CD4-positive, alpha-beta T cell treated with Interleukin-17A for 4 hours (primary cell): Measurements from ENCODE around the gene SMARCD3.
A peak's percentile ranks its signal among the peaks of the same experiment; 100 is the strongest.

Experiments
- DNase-seq: peaks from one replicate; pipeline ENCODE4 v3.0.0-alpha.2; 2020; ENCODE audit warnings: mixed read lengths

SMARCD3 gene

DNA sequence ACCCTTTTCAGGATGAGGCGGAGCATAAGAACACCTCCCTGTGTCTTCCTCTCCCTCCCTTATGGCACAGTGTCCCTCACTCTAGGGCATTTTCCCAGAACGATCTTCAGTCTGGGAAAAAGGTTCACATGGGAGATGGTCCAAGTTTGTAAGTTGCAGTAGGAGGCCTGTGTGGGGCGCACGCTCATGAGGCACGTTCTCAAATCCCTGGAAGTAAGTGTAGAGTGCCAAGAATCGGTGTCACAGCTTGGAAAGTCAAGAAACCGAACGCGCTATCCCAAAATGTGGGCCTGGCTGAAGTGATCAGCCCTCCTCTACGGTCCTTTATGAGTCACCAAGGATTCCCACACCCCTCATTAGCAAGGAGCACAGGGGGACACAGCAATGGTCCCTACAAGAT lies 23.9 kb upstream of the SMARCD3 start:
- no peak for DNase-seq

DNA sequence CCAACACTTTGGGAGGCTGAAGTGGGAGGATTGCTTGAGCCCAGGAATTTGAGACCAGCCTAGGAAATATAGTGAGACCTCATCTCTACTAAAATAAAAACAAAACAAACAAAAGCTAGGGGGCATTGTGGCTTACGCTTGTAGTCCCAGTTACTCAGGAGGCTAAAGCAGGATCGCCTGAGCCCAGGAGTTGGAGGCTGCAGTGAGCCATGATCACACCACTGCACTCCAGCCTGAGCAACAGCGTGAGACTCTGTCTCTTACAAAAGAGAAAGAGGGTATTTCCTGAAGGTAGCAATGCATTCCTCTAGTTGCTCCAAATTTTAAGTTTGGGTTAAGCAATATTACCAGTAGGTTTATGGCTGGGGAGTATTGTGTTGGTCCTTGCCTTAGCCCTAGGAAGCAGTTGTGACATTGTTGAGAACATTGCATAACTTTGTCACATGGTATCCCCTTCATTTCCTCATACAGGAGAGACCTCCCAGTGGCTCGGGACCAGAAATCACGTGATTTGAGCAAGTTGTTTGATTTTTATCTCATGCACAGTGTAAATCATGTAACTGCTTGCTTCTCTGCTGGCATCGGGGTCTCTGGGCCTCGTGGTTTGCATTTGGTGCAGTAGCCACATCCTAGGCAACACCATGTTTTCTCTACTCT lies 23.3 kb upstream of the SMARCD3 start:
- DNase-seq = no peak

DNA sequence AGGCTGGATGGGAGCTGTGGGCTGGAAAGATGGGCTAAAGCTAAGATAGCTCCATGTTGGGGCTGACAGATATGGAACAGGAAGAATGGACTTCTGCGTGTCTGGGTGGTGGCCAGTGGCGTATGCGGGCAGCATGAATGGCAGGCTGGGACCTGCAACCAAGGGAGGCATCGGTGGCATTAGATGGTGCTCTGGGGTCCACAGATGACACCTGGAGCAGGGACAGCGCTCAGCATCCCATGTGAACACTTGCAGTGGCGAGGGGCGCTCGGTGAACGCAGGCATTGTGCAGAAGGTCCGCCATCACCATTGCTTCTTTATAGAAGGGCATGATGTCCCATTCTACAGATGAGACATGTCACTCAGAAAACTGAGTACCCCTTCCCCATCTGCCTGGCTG lies 21.0 kb upstream of the SMARCD3 start:
- DNase-seq = no peak

DNA sequence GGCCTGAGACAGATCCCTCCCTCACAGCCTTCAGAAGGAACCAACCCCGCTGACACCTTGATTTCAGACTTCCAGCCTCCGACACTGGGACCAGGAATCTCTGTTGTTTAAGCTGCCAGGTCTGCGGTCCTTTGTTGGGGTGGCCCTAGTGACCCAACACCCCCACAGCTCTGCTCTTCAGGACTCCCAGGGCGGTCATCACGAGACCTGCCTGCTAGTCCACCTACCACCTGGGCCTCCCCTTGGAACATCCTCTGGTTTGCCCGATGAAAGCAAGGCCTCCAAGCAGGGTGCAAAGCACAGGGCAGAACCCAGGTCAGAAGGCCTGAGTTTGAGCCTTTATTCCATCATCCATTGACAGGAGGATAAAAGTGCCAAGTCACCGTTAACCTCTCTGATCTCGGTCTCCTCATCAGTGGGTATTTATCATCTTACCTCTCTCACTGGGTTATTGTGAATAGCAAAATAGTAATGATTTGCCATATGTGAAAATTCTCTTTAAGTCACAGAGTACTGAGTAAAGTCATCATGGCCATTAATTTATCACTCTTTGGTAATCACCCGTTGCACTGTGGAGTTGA lies 16.9 kb upstream of the SMARCD3 start:
- DNase-seq = no peak

DNA sequence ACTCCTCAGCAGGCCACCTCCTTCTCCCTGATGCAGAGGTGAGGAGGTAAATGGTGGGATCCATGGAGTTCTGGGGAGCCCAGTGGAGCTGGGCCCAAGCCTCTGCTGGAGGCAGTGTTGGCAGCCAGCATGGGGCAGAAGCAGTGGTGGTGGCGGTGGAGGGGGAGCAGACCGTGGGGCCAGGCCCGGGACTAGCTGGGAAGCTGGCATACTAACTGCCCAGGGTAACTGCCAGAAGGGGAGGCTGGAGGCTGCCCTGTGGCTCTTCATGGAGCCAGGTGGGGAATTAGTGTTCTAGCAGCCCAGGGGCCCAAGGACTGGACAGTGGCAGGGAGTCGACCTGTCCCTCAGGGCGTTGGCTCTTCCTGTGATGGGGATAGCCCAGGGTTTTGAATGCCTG lies 16.1 kb upstream of the SMARCD3 start:
- no peak for DNase-seq

DNA sequence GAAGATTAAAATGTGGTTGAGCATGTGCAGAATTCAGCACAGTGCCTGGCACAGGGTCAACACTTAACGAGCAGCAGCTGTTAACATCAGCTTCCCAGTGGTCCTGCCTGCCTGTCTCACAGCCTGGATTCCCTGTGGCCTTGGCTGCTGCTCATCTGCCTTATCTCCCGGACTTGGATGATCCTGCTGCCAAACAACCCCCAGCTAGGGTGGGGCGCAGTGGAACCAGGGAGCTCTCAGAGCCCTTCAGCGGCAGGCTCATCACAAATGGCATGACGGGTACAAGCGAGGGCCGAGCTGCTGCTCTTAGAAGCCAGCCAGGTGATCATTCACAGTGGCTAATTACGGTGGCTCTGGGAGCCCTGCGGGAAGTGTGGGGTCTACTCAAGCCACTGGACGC lies 13.0 kb upstream of the SMARCD3 start:
- DNase-seq = no peak

DNA sequence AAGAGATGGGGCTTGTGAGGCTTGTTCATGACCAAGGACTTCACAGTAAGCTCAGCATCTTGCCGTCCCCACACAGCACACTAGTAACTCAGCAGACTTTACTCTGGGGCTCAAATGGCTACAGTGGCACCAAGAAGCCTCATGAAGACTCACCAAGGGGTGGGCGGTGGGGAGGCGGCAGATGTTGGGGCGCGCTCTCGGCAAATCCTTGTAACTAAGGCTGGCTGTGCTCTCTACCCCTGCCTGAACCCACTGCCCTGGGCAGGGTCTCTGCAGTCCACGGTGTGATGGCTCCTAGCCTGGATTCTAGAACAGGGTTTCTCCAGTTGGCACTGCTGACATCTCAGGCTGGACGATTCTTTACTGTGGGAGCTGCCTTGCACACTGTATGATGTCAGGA lies 12.4 kb upstream of the SMARCD3 start:
- no peak for DNase-seq

DNA sequence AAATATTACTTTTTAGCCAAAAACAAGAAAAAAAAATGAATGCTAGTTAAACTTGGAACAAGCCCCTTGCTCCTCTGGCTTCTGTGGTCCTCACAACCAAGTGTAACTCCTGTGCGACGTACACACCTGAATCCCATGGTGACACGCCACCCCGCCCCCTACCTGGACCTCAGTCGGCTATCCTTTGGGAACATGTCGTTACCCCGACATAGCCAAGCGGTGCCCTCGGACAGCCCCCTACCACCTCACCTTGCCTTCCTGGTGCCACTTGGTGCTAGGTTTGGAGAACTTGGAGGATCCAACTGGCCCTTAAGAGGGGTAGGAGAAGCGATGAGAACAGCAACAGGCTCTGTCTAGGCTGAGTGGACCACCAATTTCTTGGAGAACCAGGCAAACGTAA lies 12.0 kb upstream of the SMARCD3 start:
- no peak for DNase-seq

DNA sequence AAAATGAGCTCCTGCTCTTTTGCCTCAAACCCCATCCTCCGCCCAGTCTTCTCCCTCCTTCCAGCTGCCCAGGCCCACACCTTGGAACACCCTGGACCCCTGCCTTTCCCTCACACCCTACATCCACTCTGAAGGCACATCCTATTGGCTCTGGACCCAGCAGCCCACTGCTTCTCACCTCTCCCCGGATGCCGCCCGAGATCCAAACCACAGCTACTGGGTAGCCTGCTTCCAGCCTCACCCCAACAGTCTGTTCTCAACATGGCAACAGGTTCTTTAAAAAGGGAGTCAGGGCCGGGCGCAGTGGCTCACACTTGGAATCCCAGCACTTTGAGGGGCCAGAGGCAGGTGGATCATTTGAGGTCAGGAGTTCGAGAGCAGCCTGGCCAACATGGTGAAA lies 9.5 kb upstream of the SMARCD3 start:
- DNase-seq = no peak

DNA sequence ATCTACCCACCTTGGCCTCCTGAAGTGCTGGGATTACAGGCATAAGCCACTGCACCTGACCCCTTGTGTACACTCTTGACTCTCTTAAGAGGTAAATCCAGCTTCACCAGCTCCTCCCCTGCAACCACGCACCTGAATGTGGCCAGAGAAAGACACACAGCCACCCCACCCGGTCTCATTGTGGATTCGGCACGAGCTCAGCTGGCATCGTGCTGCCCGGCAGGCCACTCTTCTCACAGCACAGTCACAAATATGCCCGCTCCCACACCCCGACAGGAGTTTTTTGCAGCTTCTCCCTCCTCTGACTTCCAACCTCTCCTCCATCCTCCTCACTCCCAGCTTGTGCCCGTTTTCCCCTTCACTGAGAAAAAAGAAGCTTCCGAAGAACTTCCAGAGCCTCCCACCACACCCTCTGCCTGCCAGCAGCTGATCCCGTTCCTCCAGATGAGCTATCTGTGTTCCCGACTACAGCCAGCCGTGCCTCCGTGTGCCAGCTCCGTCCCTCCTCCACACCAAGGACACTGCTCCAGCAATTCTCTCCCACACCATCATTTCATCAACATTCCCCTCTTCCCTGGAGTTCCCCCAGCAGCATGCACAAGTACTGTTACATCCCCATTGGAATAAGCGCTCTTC lies 8.0 kb upstream of the SMARCD3 start:
- no peak for DNase-seq

DNA sequence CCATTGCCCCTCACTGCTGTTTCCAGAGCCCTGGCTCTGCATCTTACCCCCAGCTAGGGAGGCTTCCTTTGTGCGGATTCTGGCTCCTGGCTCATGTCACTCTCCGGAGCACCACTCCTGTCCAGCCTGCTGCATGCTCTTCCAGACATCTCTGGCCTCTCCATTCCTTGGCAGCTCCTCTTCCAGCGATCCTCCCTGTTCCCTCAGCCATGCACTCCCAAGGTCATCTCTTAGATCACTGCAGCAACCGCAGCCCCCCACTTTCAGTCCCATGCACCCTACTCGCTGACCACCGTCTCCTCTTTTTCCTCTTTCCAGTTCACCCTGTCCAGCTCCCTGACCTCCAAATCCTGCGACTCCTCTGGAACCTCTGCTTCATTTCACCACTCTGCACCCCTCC lies 6.9 kb upstream of the SMARCD3 start:
- no peak for DNase-seq

DNA sequence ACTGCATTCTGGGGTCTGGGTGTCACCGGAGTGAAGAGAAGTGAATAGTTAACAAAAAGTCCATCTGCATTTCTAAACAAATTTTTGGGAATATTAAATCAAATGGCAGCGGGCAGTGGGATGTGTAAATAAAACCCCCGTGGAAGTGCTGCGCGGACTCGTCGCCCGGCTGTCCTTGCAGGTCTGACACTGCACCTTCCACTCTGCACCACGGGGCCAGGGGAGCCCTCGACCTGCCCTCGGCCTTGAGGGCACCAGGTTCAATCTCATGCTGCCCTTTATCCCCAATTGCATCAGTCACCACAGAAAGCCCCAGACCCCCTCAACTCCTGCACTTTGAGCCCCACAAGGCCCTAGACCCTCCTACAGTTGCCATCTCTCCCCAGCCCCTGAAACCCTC lies 6.4 kb upstream of the SMARCD3 start:
- no peak for DNase-seq

DNA sequence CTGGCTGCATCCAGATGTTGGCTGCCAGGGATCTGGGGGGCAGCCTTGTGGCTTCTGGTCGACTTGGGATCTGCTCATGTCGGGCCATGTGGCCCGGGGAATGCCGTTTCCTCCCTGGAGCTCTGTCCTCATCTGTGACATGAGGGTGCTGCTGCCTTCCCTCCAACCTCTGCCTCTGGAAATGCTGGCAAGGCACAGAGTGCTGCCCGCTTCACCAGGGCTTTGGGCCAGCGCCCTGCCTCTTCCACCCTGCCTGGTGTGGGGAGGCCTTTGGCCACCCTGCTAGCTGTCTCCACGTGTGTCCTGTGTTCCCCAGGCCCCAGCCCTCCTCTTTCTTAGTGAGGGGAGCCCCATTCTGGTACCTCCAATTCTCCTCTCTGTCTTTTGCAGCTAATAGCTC lies 5.8 kb upstream of the SMARCD3 start:
- no peak for DNase-seq

DNA sequence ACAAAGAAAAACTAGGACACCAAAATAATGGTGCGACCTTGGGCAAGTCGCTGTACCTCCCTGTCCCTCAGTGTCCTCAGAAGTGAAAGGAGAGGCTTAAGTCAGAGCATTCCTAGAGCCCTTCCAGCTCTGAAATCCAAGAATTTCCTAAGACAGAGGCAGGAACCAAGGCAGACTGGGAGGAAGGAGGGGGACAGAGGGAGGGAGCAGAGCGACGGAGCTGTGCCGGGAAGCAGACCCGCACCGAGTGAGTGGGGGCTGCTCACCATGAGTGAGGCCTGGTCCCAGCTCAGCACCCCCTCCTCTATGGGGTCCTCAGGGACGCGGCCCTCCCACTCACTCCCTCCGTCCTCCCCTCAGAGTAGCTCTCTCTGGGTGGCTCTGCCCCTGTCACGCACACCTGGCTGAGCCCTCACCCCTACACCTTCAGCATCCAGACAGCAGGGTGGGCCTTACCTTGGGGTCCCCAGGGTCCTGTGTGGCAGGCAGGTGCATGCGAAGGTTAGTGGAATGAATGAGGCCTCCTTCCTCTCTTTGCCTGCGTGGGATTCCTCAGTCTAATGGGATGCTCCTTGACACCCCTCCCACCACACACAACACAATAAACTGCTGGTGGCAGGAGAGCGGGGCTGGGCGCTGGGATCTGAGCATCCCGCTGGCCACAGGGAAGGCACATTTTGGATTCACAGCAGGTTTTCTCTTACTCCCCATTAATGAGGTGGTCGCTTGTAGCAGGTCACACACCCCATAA lies 4.6 kb upstream of the SMARCD3 start:
- DNase-seq = no peak

DNA sequence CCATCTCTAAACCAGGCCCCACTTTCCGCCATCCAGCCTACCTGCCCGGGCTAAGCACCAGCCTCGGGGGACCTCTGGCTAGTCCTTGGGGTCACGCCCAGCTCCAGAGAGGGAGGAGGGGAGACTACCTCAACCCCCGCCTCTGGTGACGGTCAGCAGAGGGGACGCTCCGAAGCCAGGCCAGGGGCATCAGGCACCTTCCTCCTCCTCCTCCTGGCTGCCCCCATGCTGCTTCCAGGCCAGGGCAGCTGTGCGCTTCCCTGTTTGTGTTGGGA lies 4.0 kb upstream of the SMARCD3 start:
- no peak for DNase-seq

DNA sequence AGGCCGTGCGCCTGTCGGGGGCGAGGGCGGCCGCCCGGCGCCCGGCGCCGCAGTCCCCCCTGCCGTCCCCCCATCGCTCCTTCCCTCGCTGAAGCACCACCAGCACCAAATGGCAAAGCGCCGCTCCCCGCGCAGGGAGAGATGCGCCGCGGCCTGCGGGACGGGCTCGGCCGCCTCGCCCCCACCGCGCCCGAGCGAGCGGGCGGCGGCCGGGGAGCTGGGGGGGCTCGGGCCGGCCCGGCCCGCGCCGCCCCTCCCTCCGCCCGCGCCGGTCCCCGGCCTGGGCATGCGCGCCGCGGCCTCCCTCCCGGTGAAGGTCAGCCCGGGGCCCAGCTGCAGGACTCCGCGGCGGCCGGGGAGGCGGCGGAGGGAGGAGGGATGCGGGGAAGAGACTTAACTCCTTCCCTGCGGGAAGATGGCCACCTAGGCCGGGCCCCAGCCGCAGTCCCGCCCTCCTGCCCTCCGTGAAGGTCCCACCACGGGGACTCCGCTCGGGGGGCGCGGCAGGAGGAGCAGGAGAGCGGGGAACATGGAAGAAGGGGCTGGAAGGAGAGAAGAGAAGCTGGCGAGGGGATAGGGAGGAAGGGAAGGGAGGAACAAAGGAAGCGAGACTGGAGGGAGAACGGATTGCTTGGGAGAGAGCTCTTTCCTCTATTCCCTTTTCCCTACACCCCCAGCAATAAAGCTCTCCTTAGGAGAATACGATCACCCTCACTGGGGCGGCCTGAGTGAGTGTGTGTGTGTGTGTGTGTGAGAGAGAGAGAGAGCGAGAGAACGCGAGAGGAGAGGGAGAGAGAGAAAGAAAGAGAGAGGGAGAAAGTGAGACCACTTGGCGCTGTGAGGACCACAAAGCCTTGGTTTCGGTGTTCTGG lies 3.4 kb upstream of the SMARCD3 start:
- DNase-seq = peak; percentile 56

DNA sequence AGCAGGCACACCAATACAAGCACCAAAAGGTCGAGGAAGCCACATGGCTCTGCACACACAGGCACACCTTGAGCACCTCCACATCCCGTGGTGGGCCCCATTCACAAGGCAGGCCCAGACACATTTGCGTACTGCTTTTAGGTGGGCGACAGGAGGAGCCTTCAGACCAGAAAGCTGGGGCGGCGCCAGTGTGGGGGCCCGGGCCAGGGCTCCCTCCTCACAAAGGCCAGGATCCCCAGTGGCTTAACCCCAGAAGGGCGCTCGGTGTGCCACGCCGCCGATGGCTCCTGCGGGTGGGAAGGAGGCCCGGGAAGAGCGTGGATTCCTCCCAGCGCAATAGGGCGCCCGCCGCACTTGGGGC lies 2.8 kb upstream of the SMARCD3 start:
- DNase-seq = no peak

DNA sequence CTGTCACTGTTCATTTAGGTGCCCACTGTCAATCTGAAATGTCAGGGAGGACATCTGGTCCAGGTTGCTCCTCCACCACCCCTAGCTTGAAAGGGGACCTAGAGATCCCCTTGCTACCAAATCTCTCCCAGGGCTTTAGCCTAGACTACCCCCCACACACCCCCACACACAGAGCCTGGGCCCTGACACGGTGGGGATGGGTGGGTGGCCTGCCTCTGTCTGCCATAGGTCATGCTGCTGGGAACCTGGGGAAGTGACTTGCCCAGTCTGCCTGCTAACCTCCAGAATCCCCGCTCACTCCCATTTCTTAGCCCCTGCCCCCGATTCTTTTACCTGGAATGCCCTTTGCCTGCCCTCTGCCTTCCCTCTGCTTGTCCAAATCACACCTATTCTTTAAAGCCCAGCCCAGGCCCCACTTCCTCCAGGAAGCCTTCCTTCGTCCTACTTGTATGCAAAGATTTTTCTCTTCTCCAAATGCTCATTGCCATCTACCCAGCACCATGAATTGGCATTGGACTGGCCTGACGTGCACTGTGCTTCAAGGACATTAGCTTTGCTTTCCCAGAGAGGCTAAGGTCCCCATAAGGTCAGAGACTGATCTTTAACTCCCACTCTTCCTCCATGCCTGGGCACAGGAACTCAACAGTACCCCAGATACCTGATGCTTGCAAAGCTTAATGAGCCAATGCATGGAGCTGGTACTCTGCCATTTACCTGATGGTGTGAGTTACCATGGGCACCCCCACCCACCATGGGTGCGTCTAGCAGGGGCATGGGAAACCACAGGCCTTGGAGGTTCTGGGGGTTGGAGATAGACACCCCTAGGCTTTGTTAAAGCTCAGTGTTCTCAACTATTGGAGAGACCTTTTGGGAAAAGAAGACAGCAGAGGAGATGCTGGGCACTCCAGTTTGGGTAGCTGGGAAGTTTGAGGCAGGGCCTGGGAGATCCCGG lies 2.0 kb upstream of the SMARCD3 start:
- DNase-seq = no peak

DNA sequence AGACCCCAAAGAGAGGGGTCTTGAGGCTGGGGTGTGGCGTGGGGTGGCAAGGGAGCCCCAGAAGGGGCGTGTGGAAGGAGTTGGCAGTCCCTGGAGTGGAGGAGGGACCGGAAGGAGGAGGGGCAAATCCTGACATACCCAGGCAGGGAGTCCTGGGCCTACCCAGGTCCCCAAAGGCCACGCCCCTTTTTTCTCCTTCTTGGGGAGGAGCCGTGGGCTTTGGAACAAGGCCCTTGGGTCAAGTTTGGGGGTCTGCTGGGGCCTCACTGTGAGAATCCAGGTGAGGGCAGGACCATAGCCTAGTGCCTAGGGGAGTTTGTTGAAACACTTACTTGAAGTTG lies 1.2 kb upstream of the SMARCD3 start:
- DNase-seq = no peak

DNA sequence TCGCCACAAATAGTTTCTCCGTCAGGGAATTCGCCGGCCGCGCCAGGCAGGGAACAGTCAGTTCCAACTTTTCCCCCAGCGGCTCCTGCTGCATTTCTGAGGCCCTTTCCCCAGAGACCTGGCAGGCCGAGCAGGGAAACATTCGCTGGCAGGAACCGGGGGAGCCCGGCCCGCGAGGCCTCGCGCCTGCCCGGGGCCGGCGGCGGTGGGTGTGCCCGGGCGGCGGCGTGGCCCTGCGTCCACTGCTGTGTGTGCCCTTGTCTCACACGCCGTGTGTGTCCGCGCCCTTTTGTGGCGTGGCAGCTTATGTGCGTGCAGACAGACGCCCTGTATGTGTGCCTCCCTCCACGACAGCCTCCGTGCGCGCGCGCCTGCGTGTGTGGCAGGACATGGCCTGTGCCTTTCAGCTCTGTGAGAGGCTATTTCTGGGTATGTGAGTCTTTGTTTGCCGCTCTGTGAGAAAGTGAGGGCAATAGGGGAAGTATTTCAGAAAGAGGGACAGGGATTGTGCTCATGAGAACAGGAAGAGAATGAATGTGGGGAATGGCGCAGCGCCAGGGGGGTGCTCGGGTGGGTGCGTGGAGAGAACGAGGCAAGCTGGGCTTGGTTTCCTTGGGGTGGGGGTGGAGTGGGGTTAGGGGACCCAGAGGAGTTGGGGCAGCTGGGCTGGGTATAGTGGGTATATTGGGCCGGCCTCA lies 689 bp upstream of the SMARCD3 start:
- DNase-seq = peak; percentile 46

DNA sequence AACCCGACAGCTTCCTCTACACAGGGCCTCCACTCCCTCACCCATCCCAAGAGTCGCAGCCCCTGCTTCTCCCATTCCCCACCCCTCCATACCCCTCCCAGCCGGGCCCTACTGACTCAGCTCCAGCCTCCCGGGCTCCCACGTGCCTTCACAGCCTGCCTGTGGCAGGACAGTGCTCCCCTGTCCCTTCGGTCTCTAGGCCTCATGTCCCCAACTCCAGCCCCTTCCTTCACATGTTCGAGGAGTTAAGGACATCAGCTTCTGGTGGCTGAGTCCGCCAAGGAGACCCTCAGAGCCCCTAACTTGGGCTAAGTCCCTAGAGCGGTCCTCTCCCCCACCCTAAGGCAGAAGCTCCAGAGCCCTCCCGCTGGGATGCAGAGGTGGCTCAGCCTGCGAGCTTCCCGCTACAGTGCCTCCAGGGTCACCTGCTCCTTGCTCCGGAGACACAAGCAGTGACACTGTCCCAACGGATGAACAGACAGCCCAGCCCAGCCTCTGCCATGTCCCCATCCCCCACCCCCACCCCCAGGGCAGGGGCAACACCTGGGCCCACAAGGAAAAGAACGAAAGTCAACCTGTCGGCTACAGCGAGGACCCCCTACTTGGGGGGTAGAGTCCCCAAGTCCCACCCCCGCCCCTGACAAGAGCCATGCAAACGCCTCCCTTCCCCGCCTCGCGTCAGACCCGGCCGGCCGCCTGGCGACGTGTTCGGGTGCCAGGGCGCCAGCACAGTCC lies 716 bp downstream of the SMARCD3 start:
- no peak for DNase-seq
